LNCaP clone FGC (cell line): Measurements from ENCODE around the gene MASP2.
A peak's percentile ranks its signal among the peaks of the same experiment; 100 is the strongest.
"Not testable (repeated sequence)": the region's sequence is repeated elsewhere in the genome, so short reads cannot be mapped to it uniquely, and the experiment has no call there.

Source experiments
- DNase-seq: peaks from one replicate; pipeline ENCODE4 v3.0.0-alpha.2; 2011; ENCODE audit warnings: low read depth
- H3K4me3 ChIP-seq: 2 replicates; pipeline ENCODE4 v1.5.1; 2011; ENCODE audit warnings: mild to moderate bottlenecking, low read depth, low read length, control low read depth
- TF ChIP-seq, protein P1 (sequence below): IDR thresholded peaks from 2 replicates; pipeline ENCODE4 v1.5.1; 2012; ENCODE audit warnings: mild to moderate bottlenecking; ENCODE audit not compliant: control insufficient read depth, insufficient read depth; ENCODE audit errors: extremely low read depth

MASP2 gene

DNA sequence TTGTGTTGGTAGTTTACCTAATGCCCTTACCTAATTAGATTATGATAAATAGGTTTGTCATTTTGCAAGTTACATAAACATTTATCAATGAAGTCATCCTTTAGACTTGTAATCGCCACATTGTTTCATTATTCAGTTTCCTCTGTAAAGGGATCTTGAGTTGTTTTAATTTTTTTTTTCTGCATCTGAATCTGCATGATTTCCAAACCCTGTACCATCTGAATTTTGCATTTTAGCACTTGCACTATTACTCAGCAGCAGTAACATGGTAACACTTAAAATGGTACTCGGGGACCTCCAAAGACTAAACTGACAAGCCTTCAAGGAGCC is 22.2 kb downstream of the MASP2 start:
- no peak for DNase-seq
- no peak overlapping the region for H3K4me3 ChIP-seq
- TF ChIP-seq, protein P1, sequence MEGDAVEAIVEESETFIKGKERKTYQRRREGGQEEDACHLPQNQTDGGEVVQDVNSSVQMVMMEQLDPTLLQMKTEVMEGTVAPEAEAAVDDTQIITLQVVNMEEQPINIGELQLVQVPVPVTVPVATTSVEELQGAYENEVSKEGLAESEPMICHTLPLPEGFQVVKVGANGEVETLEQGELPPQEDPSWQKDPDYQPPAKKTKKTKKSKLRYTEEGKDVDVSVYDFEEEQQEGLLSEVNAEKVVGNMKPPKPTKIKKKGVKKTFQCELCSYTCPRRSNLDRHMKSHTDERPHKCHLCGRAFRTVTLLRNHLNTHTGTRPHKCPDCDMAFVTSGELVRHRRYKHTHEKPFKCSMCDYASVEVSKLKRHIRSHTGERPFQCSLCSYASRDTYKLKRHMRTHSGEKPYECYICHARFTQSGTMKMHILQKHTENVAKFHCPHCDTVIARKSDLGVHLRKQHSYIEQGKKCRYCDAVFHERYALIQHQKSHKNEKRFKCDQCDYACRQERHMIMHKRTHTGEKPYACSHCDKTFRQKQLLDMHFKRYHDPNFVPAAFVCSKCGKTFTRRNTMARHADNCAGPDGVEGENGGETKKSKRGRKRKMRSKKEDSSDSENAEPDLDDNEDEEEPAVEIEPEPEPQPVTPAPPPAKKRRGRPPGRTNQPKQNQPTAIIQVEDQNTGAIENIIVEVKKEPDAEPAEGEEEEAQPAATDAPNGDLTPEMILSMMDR: no peak

DNA sequence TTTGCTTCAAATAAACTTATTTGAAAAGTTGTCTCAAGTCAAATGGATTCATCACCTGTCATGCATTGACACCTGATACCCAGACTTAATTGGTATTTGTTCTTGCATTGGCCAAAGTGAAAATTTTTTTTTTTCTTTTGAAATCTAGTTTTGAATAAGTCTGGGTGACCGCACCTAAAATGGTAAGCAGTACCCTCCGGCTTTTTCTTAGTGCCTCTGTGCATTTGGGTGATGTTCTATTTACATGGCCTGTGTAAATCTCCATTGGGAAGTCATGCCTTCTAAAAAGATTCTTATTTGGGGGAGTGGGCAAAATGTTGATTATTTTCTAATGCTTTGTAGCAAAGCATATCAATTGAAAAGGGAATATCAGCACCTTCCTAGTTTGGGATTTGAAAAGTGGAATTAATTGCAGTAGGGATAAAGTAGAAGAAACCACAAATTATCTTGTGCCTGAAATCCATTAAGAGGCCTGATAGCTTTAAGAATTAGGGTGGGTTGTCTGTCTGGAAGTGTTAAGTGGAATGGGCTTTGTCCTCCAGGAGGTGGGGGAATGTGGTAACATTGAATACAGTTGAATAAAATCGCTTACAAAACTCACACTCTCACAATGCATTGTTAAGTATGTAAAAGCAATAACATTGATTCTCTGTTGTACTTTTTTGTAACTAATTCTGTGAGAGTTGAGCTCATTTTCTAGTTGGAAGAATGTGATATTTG is 22.7 kb downstream of the MASP2 start:
- TF ChIP-seq, protein P1: no peak
- no peak for DNase-seq
- H3K4me3 ChIP-seq: no peak overlapping the region

DNA sequence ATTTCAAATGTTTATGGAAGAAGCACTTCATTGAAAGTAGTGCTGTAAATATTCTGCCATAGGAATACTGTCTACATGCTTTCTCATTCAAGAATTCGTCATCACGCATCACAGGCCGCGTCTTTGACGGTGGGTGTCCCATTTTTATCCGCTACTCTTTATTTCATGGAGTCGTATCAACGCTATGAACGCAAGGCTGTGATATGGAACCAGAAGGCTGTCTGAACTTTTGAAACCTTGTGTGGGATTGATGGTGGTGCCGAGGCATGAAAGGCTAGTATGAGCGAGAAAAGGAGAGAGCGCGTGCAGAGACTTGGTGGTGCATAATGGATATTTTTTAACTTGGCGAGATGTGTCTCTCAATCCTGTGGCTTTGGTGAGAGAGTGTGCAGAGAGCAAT is 23.8 kb downstream of the MASP2 start:
- H3K4me3 ChIP-seq: no peak overlapping the region
- TF ChIP-seq, protein P1: no peak
- DNase-seq: no peak

DNA sequence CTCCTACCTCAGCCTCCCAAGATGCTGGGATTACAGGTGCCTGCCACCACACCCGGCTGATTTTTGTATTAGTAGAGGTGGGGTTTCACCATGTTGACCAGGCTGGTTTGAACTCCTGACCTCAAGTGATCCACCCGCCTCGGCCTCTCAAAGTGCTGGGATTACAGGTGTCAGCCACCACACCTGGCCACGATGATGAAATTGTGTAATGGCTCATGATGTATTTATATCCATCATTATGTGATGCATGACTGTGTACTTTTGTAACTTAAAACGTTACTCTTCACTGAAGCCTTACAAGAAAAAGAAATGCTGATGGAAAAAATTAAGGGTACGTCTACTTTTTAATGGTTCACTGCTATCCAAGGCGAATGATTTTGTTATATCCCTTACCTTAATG is 27.1 kb downstream of the MASP2 start:
- H3K4me3 ChIP-seq: no peak overlapping the region
- TF ChIP-seq, protein P1: no peak
- DNase-seq: no peak

DNA sequence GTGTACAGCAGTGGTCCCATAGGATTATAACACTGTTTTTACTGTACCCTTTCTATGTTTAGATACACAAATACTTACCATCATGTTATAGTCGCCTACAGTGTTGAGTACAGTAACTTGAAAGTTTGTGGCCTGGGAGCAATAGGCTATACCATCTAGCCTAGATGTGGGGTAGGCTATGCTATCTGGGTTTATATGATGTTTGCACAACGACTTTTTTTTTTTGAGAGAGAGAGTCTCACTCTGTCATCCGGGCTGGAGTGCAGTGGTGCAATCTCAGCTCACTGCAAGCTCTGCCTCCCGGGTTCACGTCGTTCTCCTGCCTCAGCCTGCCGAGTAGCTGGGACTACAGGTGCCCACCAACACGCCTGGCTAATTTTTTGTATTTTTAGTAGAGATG is 27.7 kb downstream of the MASP2 start:
- not testable (repeated sequence) for DNase-seq, H3K4me3 ChIP-seq

DNA sequence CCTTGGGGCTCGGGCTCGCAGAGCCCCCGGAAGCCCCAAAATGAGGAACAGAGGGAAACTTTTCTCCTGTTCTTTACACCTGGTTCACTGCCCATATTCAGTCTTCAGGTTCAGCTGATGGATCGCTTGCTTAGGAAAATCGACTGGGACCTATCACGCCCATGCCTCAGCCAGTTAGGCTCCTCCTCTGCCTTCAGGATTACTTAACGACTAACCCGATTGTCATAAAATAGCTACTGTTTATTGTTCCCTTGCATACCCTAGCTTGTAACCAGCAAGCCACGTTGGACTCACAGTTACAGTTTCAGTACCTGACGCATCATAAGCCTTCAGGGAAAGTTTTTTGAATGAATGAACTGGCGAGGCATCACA is 33.9 kb downstream of the MASP2 start:
- peak overlapping the region; percentile 67 for H3K4me3 ChIP-seq
- DNase-seq: peak; percentile 25
- TF ChIP-seq, protein P1: no peak

DNA sequence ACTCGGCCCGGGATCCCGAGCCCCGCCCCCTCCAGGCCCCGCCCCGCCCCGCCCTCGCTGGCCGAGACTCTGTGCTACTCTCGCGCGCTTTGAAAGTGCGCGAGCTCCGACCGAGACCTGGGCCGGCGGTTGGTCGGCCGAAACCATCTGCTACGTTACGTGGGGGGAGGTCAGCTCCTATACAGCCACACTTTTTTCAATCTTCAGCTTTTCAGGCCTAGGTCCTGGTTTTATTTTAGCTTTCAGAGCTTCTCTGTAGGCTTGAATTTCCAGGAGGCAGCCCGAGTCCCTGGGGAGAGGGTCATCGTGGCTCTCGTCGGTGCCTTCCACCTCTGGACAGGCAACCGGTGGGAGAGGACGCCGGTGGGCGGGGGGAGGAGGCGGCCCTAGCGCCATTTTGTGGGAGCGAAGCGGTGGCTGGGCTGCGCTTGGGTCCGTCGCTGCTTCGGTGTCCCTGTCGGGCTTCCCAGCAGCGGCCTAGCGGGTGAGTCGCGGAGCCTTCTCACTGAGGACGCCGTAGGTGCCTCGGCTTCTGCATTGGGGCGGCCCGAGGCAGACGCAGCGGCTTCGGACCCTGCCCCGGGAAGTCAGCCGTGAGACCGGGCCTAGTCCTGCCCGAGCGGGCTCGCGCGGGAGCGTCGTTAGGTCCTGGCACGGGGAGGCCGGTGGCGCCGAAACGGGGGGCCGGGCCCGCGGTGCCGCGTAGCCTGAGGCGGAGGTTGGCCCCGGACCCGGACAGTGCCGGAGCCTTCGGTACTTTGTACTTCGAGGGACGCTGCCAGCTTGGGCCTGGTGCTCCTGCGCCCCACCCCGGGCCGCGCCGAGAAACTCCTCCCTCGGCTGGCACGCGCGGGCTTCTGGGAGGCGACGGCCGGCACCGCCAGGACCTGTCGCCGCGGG is 34.5 kb downstream of the MASP2 start, which contains the start of gene TARDBP:
TARDBP (plus strand) TSS at position 395 of the 900 bp plus-strand sequence. CDS start 1,074 bp downstream, outside the sequence.
- H3K4me3 ChIP-seq: peak within 1 kb of the TSS; percentile 67
- peak; percentile 70 for DNase-seq
- TF ChIP-seq, protein P1: no peak
